Kidney (tissue), 14 donors: ENCODE results near the gene P2RX2. TPM values are rescaled to one million over a fixed set of nuclear protein-coding genes. Genes with fewer than 3 reads are reported as not detected.

Experiments
- DNase-seq, 5 donors: peaks; one replicate each; pipeline ENCODE4 v3.0.0-alpha.2; 2013 to 2020
- FAIRE-seq: peaks from 2 replicates; lab custom pipeline; 2012; peaks lifted over from hg19 to GRCh38; lab: Jason Lieb, UNC
- H3K27ac ChIP-seq, 2 donors: one replicate each; pipeline ENCODE4 v1.7.0; 2013; ENCODE audit warnings: low read depth in 2 of 2, low read length in 2 of 2, inconsistent platforms in 1 of 2
- H3K27me3 ChIP-seq: one replicate; pipeline ENCODE4 v1.7.1; 2013; ENCODE audit warnings: low read length, inconsistent platforms; ENCODE audit not compliant: control insufficient read depth, insufficient read depth
- H3K36me3 ChIP-seq, 3 donors: one replicate each; pipeline versions ENCODE4 v1.7.0 to v1.7.1; 2013; ENCODE audit warnings: low read length in 3 of 3, control low read depth in 1 of 3, inconsistent platforms in 1 of 3; ENCODE audit not compliant: insufficient read depth in 3 of 3, control insufficient read depth in 2 of 3
- H3K4me1 ChIP-seq, 3 donors: one replicate each; pipeline versions ENCODE4 v1.7.0 to v1.7.1; 2013; ENCODE audit warnings: low read length in 3 of 3, inconsistent platforms in 1 of 3, low read depth in 1 of 3; ENCODE audit not compliant: control insufficient read depth in 2 of 3, insufficient read depth in 2 of 3
- H3K4me3 ChIP-seq, 3 donors: one replicate each; pipeline versions ENCODE4 v1.7.0 to v1.8.1; 2013; ENCODE audit warnings: low read length in 3 of 3, control low read depth in 1 of 3, inconsistent platforms in 1 of 3
- H3K9ac ChIP-seq, 3 donors: one replicate each; pipeline versions ENCODE4 v1.7.0 to v1.7.1; 2013; ENCODE audit warnings: low read length in 3 of 3, control low read depth in 1 of 3, inconsistent platforms in 1 of 3
- H3K9me3 ChIP-seq, 3 donors: one replicate each; pipeline versions ENCODE4 v1.7.0 to v1.7.1; 2013; ENCODE audit warnings: low read length in 3 of 3, control low read depth in 1 of 3, inconsistent platforms in 1 of 3; ENCODE audit not compliant: control insufficient read depth in 2 of 3, insufficient read depth in 1 of 3
- CTCF ChIP-seq: IDR thresholded peaks from 3 replicates; pipeline ENCODE4 v1.5.1; 2012; ENCODE audit warnings: mild to moderate bottlenecking, moderate library complexity, borderline replicate concordance; ENCODE audit not compliant: insufficient read depth; ENCODE audit errors: extremely low read depth
- intact Hi-C: fragments of 100-400 bp; cut with DNase I; formaldehyde crosslinking; loops from one replicate; pipeline ENCODE4 v1.11.1; 2022
- polyA plus RNA-seq: library from polyadenylated mRNA; stranded (reverse); fragments of 350-450 nt; fragmentation: Illumina TruSeq; extraction: RNeasy Lipid Tissue Mini Kit (QIAGEN cat#74804); gene quantifications from one replicate; pipeline ENCODE4 v1.2.3, GENCODE V29; 2014; ENCODE audit warnings: low read depth, low replicate concordance; ENCODE audit not compliant: insufficient read depth
- total RNA-seq: library from RNA; stranded (reverse); fragmentation: NEBNext Ultra II Directional; extraction: Animal tissue kit (Norgen Biotek cat#: 25700); gene quantifications from one replicate; pipeline ENCODE4 v1.2.1, GENCODE V29; 2021
- donor health status: control.
- donor health status: control.
- donor health status: control.
- donor health status: control.
- donor health status: control.
- donor health status: DM: yes; HTN: yes; CAD: no.
- donor health status: Normal renal cell carcinoma (clear cell type).

The P2RX2 gene
- total and polyA plus RNA-seq, 2 donors from 2014 or later: 0.19 to 0.37 TPM

GRCh38 chr12:132629330-132629729 is 10.8 kb downstream of the P2RX2 start:
- FAIRE-seq: no peak
- Histone ChIP-seq H3K27me3 (no peaks in the 10 kb centered on the region), H3K27ac (no peak overlapping the region), H3K4me3 (no peak overlapping the region), H3K36me3 (peaks cover 4 to 18% (median 10%) of the 10 kb centered on the region in 3 donors), H3K9me3 (peaks cover 0 to 2% (median 0%) of the 10 kb centered on the region in 3 donors), H3K9ac (no peak overlapping the region), H3K4me1 (no peaks in the 10 kb centered on the region)
- peak in 1 of 5 donors; percentile 7 for DNase-seq
- intact Hi-C loops: no loop called here
- no peak for TF ChIP-seq CTCF

GRCh38 chr12:132630672-132631071 is 12.1 kb downstream of the P2RX2 start:
- Histone ChIP-seq H3K4me1 (no peaks in the 10 kb centered on the region), H3K9me3 (peaks cover 0 to 2% (median 0%) of the 10 kb centered on the region in 3 donors), H3K36me3 (peaks cover 7 to 21% (median 13%) of the 10 kb centered on the region in 3 donors), H3K4me3 (no peak overlapping the region), H3K9ac (no peak overlapping the region), H3K27me3 (no peaks in the 10 kb centered on the region), H3K27ac (no peak overlapping the region)
- DNase-seq (no peak), FAIRE-seq (no peak)
- intact Hi-C loops: no loop called here
- TF ChIP-seq CTCF: no peak

GRCh38 chr12:132631666-132632065 is 13.1 kb downstream of the P2RX2 start:
- DNase-seq (peak in 1 of 5 donors; percentile 66), FAIRE-seq (no peak)
- Histone ChIP-seq H3K9ac (no peak overlapping the region), H3K27ac (no peak overlapping the region), H3K36me3 (peaks cover 7 to 25% (median 13%) of the 10 kb centered on the region in 3 donors), H3K4me1 (no peaks in the 10 kb centered on the region), H3K9me3 (peaks cover 0 to 2% (median 0%) of the 10 kb centered on the region in 3 donors), H3K27me3 (no peaks in the 10 kb centered on the region), H3K4me3 (no peak overlapping the region)
- intact Hi-C loops: no loop called here
- no peak for TF ChIP-seq CTCF
